SK-N-SH treated with all-trans-retinoic acid at 6 μM for 48 hours (cell line): ENCODE results near the gene PALMD.

Source experiments
- ATAC-seq: fragments of 200-7000 bp; cut with Tn5 transposase; 3 replicates; pipeline ENCODE4 v1.9.1; 2020; ENCODE audit warnings: mild to moderate bottlenecking, moderate library complexity
- ARNTL ChIP-seq: fragments of 450-650 bp; formaldehyde crosslinking; IDR thresholded peaks from 2 replicates; pipeline ENCODE4 v1.5.0; 2020; ENCODE audit warnings: low read depth, mild to moderate bottlenecking, moderate library complexity, borderline replicate concordance
- BACH2 ChIP-seq: fragments of 250-450 bp; sonication (Bioruptor Pico); IDR thresholded peaks from 2 replicates; pipeline ENCODE4 v1.9.0; 2021; ENCODE audit warnings: mild to moderate bottlenecking, borderline replicate concordance
- CREB5 ChIP-seq: fragments of 250-450 bp; sonication (Bioruptor Pico); IDR thresholded peaks from 2 replicates; pipeline ENCODE4 v1.5.1; 2020; ENCODE audit warnings: low read depth, mild to moderate bottlenecking, moderate library complexity
- CSDC2 ChIP-seq: fragments of 250-450 bp; sonication (Bioruptor Pico); IDR thresholded peaks from 2 replicates; pipeline ENCODE4 v1.5.0; 2020; ENCODE audit warnings: mild to moderate bottlenecking, moderate library complexity
- CSRNP3 ChIP-seq: fragments of 250-450 bp; sonication (Bioruptor Pico); IDR thresholded peaks from 2 replicates; pipeline ENCODE4 v1.5.1; 2021; ENCODE audit warnings: mild to moderate bottlenecking, moderate library complexity
- ESRRG ChIP-seq: fragments of 250-450 bp; sonication (Bioruptor Pico); IDR thresholded peaks from 2 replicates; pipeline ENCODE4 v1.6.1; 2021; ENCODE audit warnings: mild to moderate bottlenecking
- GLIS3 ChIP-seq: fragments of 250-450 bp; sonication (Bioruptor Pico); IDR thresholded peaks from 2 replicates; pipeline ENCODE4 v1.5.0; 2020; ENCODE audit warnings: mild to moderate bottlenecking, moderate library complexity
- ISL1 ChIP-seq: fragments of 250-450 bp; sonication (Bioruptor Pico); IDR thresholded peaks from 2 replicates; pipeline ENCODE4 v2.1.2; 2022; ENCODE audit warnings: mild to moderate bottlenecking, moderate library complexity
- OSR1 ChIP-seq: fragments of 250-450 bp; sonication (Bioruptor Pico); IDR thresholded peaks from 2 replicates; pipeline ENCODE4 v1.8.0; 2022; ENCODE audit warnings: moderate library complexity, mild to moderate bottlenecking, inconsistent platforms
- PPARA ChIP-seq: fragments of 250-450 bp; sonication (Bioruptor Pico); IDR thresholded peaks from 2 replicates; pipeline ENCODE4 v1.5.0; 2020; ENCODE audit warnings: mild to moderate bottlenecking, borderline replicate concordance
- RARB ChIP-seq: fragments of 250-450 bp; sonication (Bioruptor Pico); IDR thresholded peaks from 2 replicates; pipeline ENCODE4 v1.8.0; 2021; ENCODE audit warnings: mild to moderate bottlenecking, moderate library complexity
- SNAI2 ChIP-seq: fragments of 250-450 bp; sonication (Bioruptor Pico); IDR thresholded peaks from 2 replicates; pipeline ENCODE4 v1.5.0; 2020; ENCODE audit warnings: mild to moderate bottlenecking, moderate library complexity
- TCF4 ChIP-seq: fragments of 250-450 bp; sonication (Bioruptor Pico); IDR thresholded peaks from 2 replicates; pipeline ENCODE4 v1.8.0; 2021; ENCODE audit warnings: mild to moderate bottlenecking, moderate library complexity, borderline replicate concordance
- TOX ChIP-seq: fragments of 250-450 bp; sonication (Bioruptor Pico); IDR thresholded peaks from 2 replicates; pipeline ENCODE4 v1.8.0; 2021; ENCODE audit warnings: mild to moderate bottlenecking, moderate library complexity, borderline replicate concordance
- ZC3H10 ChIP-seq: fragments of 250-450 bp; sonication (Bioruptor Pico); IDR thresholded peaks from 2 replicates; pipeline ENCODE4 v1.5.1; 2021; ENCODE audit warnings: mild to moderate bottlenecking, moderate library complexity
- ZFP3 ChIP-seq: fragments of 250-450 bp; sonication (Bioruptor Pico); IDR thresholded peaks from 2 replicates; pipeline ENCODE4 v1.5.0; 2020; ENCODE audit warnings: mild to moderate bottlenecking, moderate library complexity
- ZNF565 ChIP-seq: fragments of 450-650 bp; formaldehyde crosslinking; conservative IDR thresholded peaks from 2 replicates; pipeline ENCODE4 v1.5.0; 2020; ENCODE audit warnings: low read depth, mild to moderate bottlenecking, moderate library complexity
- ZNF70 ChIP-seq: fragments of 450-650 bp; formaldehyde crosslinking; IDR thresholded peaks from 2 replicates; pipeline ENCODE4 v1.5.0; 2020; ENCODE audit warnings: mild to moderate bottlenecking, moderate library complexity
- ZNF8 ChIP-seq: fragments of 450-650 bp; formaldehyde crosslinking; IDR thresholded peaks from 2 replicates; pipeline ENCODE4 v1.5.0; 2020; ENCODE audit warnings: mild to moderate bottlenecking, moderate library complexity
- TF ChIP-seq, protein P1 (sequence below): fragments of 250-450 bp; sonication (Bioruptor Pico); IDR thresholded peaks from 2 replicates; pipeline ENCODE4 v1.8.0; 2021; ENCODE audit warnings: low read depth, mild to moderate bottlenecking, moderate library complexity, borderline replicate concordance

The PALMD gene

DNA sequence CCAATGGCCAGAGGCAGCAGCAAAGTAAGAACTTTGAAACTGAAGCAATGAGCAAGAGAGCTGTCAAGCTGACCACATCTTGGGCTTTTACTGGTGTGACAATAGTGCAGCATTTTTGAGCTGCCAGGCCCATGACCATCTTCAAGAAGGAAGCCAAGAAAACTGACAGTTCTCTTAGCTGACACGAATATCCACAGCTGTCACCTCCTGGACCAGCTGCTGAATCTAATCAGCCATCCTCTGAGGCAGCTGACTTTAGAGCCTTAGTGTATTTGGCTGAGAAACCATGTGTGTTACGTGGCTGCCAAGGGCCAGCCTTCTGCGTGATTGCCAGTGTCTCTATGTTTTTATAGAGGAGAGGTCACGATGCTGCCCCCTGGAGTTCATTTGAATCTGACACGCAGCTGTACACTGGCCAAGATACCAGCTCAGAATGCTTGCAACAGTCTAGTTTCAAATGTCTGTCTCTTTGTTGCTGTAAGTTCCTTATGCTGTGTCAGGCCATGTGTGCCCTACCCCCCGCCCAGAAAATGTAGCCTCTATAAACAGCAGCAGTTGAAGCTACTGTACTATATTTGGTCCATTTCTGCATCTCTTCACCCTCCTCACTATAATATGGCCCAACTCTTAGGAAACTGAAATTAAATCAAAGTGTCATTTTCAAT is 39.7 kb downstream of the PALMD start:
- peak; percentile 99 for ATAC-seq
- TF ChIP-seq CSRNP3 (CRISPR knock-in tag) (no peak), ZNF70 (CRISPR knock-in tag) (no peak), ESRRG (no peak), SNAI2 (no peak), CREB5 (CRISPR knock-in tag) (no peak), TCF4 (CRISPR knock-in tag) (no peak), ZC3H10 (no peak)
- TF ChIP-seq, all 23 proteins: peak for 0

- TF ChIP-seq BACH2 (CRISPR knock-in tag): no peak
- no peak for TF ChIP-seq ZFP3 (CRISPR knock-in tag)
- TF ChIP-seq CREB5 (CRISPR knock-in tag): no peak
- TF ChIP-seq ESRRG: no peak
- no peak for TF ChIP-seq ARNTL
- TF ChIP-seq TCF4 (CRISPR knock-in tag): no peak
- no peak for TF ChIP-seq TOX (CRISPR knock-in tag)
- TF ChIP-seq ZC3H10: no peak
- no peak for TF ChIP-seq GLIS3 (CRISPR knock-in tag)
- no peak for TF ChIP-seq ZNF8
- no peak for TF ChIP-seq OSR1
- TF ChIP-seq CSRNP3 (CRISPR knock-in tag): no peak
- TF ChIP-seq SNAI2: no peak
- TF ChIP-seq ZNF70 (CRISPR knock-in tag): no peak
- TF ChIP-seq, protein P1, sequence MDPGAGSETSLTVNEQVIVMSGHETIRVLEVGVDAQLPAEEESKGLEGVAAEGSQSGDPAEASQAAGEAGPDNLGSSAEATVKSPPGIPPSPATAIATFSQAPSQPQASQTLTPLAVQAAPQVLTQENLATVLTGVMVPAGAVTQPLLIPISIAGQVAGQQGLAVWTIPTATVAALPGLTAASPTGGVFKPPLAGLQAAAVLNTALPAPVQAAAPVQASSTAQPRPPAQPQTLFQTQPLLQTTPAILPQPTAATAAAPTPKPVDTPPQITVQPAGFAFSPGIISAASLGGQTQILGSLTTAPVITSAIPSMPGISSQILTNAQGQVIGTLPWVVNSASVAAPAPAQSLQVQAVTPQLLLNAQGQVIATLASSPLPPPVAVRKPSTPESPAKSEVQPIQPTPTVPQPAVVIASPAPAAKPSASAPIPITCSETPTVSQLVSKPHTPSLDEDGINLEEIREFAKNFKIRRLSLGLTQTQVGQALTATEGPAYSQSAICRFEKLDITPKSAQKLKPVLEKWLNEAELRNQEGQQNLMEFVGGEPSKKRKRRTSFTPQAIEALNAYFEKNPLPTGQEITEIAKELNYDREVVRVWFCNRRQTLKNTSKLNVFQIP (CRISPR knock-in tag): no peak
- TF ChIP-seq ZNF565 (CRISPR knock-in tag): no peak
- TF ChIP-seq, all 23 proteins: peak for 0
- ATAC-seq: no peak; the same call in 2 of the 3 replicates
These were observed 45.3 kb downstream of the PALMD start for GRCh38 chr1:99691175-99691574.

- TF ChIP-seq, protein P1 (CRISPR knock-in tag): no peak
- TF ChIP-seq ZNF8: no peak
- no peak for TF ChIP-seq BACH2 (CRISPR knock-in tag)
- TF ChIP-seq ZNF70 (CRISPR knock-in tag): no peak
- TF ChIP-seq ESRRG: no peak
- TF ChIP-seq OSR1: no peak
- no peak for TF ChIP-seq CSDC2
- TF ChIP-seq RARB (CRISPR knock-in tag): no peak
- TF ChIP-seq PPARA (CRISPR knock-in tag): no peak
- no peak for TF ChIP-seq ISL1 (CRISPR knock-in tag)
- TF ChIP-seq TOX (CRISPR knock-in tag): no peak
- no peak for ATAC-seq
These were observed 50.7 kb downstream of the PALMD start for GRCh38 chr1:99696616-99697015.
